Activated B cell treated with CpG ODN at 0.5 μM for 24 hours (primary cell): ENCODE data around the gene ARVCF. TPM values are rescaled to one million over a fixed set of nuclear protein-coding genes. Genes with fewer than 3 reads are reported as not detected.

ENCODE experiments used
- ATAC-seq: fragments of 200-7000 bp; cut with Tn5 transposase; one replicate; pipeline ENCODE4 v1.10.0; 2021; ENCODE audit warnings: low read depth, mild to moderate bottlenecking, moderate library complexity
- CTCF ChIA-PET: fragments of 350-600 bp; sonication (Branson Sonifier 250); formaldehyde crosslinking; loops from one replicate; lab custom pipeline; 2021; ENCODE audit warnings: antibody characterized with exemption; lab: Charles Lee
- POLR2A ChIA-PET: fragments of 350-600 bp; sonication (Branson Sonifier 250); formaldehyde crosslinking; loops from one replicate; lab custom pipeline; 2021; ENCODE audit warnings: antibody characterized with exemption; lab: Charles Lee
- DNase-seq: peaks from one replicate; pipeline ENCODE4 v3.0.0; 2022
- H3K27ac Mint-ChIP-seq: one replicate; pipeline ENCODE4 v1.8.0; 2020; ENCODE audit warnings: mixed read lengths
- H3K27me3 Mint-ChIP-seq: one replicate; pipeline ENCODE4 v1.8.0; 2021; ENCODE audit warnings: mixed read lengths
- H3K36me3 Mint-ChIP-seq: one replicate; pipeline ENCODE4 v1.8.0; 2021; ENCODE audit warnings: low read depth, mixed read lengths
- H3K4me1 Mint-ChIP-seq: one replicate; pipeline ENCODE4 v1.8.0; 2021; ENCODE audit warnings: mixed read lengths
- H3K4me3 Mint-ChIP-seq: one replicate; pipeline ENCODE4 v1.8.0; 2020; ENCODE audit warnings: mild to moderate bottlenecking, mixed read lengths
- H3K9me3 Mint-ChIP-seq: one replicate; pipeline ENCODE4 v1.8.0; 2020; ENCODE audit warnings: mixed read lengths
- CTCF ChIP-seq: fragments of 200-600 bp; IDR thresholded peaks from one replicate; pipeline ENCODE4 v1.8.0; 2022; ENCODE audit warnings: antibody characterized with exemption, mild to moderate bottlenecking
- intact Hi-C: fragments of 100-400 bp; cut with micrococcal nuclease; formaldehyde crosslinking; loops from one replicate; pipeline ENCODE4 v1.15.1; 2024
- total RNA-seq: library from RNA; stranded (reverse); gene quantifications from 2 replicates; pipeline ENCODE4 v1.2.3, GENCODE V29; 2022

Gene ARVCF
- total RNA-seq, 1 donor from 2014 or later, result 6.5 TPM

DNA sequence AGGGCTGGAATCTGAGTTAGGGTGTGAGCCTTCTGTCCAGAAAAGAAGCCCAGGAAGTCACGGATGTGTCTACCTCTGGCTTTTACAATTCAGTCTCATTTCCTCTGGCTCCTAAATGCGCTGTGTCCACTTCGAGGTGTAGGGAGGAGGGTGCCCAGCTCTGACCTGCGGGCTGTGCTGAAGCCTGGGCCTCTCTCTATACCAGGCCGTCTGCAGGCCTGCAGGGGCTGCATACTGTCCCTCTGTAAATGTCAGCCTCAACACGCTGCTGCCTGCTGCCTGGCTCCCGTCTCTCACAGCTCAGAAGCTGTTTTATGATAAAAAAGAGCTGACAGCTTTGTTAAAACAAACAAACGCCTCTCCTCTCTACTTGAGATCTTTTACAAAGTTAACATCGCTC is 14.5 kb downstream of the ARVCF start:
- intact Hi-C loops, result no loop called here
- TF ChIP-seq CTCF, result no peak
- H3K4me3 Mint-ChIP-seq, result no peak overlapping the region
- H3K27ac Mint-ChIP-seq, result no peak overlapping the region
- peaks cover 15% of the 10 kb centered on the region for H3K36me3 Mint-ChIP-seq
- ATAC-seq (no peak), DNase-seq (no peak)
- no peaks in the 10 kb centered on the region for H3K4me1 Mint-ChIP-seq
- peaks cover 14% of the 10 kb centered on the region for H3K9me3 Mint-ChIP-seq
- POLR2A ChIA-PET, result no interaction called here
- no peaks in the 10 kb centered on the region for H3K27me3 Mint-ChIP-seq
- CTCF ChIA-PET, result no interaction called here

GRCh38 chr22:20001082-20001638 is 15.5 kb downstream of the ARVCF start:
- POLR2A ChIA-PET, result no interaction called here
- DNase-seq, result no peak
- H3K27ac Mint-ChIP-seq, result no peak overlapping the region
- H3K9me3 Mint-ChIP-seq, result peaks cover 14% of the 10 kb centered on the region
- H3K4me1 Mint-ChIP-seq, result no peaks in the 10 kb centered on the region
- H3K36me3 Mint-ChIP-seq, result peaks cover 15% of the 10 kb centered on the region
- CTCF ChIA-PET, result no interaction called here
- intact Hi-C loops, result no loop called here
- H3K4me3 Mint-ChIP-seq, result no peak overlapping the region
- no peaks in the 10 kb centered on the region for H3K27me3 Mint-ChIP-seq
- ATAC-seq, result no peak
- no peak for TF ChIP-seq CTCF

DNA sequence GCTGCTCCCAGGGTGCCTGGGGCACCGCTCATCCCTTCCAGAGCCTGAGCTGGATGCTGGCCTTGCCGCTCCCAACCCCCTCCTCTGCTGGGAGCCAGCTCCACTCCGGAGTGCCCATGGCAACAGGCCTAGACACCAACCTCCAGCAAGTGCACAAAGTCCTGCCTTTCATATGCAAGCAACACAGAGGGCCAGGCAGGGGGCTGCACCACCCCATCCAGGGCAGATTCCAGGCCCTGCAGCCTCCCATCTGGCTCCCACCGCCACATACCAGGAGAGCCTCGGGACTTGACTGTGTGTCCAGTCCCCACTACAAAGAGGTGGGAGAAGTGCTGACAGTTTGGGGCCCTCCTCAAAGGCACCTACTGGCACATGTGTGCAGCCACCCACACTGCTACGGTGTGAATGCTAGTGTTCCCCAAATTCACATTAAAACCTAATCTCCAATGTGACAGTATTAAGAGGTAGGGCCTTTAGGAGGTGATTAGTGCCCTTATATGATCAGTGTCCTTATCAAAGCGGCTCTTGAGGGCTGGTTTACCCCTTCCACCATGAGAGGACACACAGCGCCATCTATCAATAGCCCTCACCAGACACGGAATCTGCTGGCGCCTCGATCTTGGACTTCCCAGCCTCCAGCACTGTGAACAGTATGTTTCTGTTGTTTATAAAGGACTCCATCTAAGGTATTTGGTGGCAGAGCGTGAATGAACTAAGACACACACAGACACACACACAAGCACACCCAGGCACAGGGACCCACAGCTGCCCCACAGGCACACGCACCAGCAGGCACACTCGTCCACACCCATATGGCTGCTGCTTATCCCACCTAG is 16.2 kb downstream of the ARVCF start:
- Mint-ChIP-seq H3K9me3 (peaks cover 14% of the 10 kb centered on the region), H3K4me1 (no peaks in the 10 kb centered on the region), H3K27ac (no peak overlapping the region), H3K4me3 (no peak overlapping the region), H3K36me3 (peaks cover 15% of the 10 kb centered on the region), H3K27me3 (no peaks in the 10 kb centered on the region)
- intact Hi-C loops, result no loop called here
- TF ChIP-seq CTCF, result no peak
- ATAC-seq (no peak), DNase-seq (no peak)
- ChIA-PET POLR2A (no interaction called here), CTCF (no interaction called here)

DNA sequence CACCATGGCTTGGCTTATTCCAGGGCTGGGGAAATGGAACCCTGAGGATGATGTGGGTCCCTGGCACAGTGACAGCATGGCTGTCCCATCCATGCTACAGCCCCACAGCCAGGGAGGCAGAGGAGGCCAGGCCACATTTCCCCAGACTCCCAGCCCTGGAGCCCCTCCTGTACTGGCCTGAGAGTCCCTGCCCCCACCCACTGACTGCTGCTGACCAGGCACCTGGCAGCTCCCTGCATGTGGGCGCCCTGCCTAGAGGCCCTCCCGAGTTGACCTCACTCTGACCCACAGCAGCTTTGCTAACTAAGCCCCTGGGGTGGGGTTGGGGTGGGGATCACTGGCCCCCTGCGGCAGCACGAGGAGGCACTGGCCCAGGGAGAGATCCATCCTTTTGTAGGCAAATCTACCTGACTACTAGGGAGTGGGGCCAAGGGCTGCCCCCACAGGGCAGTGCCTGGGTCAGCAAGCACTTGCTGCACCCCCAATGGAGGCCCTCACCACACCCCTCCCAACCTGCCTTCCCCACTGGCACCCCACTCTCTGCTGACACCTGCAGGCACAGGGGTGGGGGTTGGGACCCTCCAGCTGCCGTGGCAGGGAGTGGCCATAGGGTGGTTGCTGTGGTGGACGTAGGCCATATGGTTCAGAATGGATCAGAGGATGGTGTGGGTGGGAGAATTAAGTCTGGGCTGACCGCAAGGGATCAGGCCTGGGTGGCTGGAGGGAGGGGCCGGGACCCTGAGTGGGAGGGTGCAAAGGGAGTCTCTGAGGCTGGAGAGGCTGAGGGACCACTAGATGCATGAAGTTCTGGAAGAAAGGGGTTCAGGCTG is 17.4 kb downstream of the ARVCF start:
- no peak for DNase-seq
- no peak for TF ChIP-seq CTCF
- Mint-ChIP-seq H3K9me3 (peaks cover 10% of the 10 kb centered on the region), H3K4me1 (no peaks in the 10 kb centered on the region), H3K27ac (no peak overlapping the region), H3K27me3 (no peaks in the 10 kb centered on the region), H3K36me3 (peaks cover 12% of the 10 kb centered on the region), H3K4me3 (no peak overlapping the region)
- ChIA-PET CTCF (no interaction called here), POLR2A (no interaction called here)
- ATAC-seq, result no peak
- intact Hi-C loops, result no loop called here
